ENCODE measurements around the gene RNASE13.
"Not testable (repeated sequence)": the region's sequence is repeated elsewhere in the genome, so short reads cannot be mapped to it uniquely, and the experiment has no call there.

RNASE13 gene

GRCh38 chr14:21040941-21041340, 6.3 kb upstream of the RNASE13 start:
- not testable (repeated sequence) for DNase-seq

- no peak for DNase-seq
Measured at GRCh38 chr14:21040370-21040925, 5.8 kb upstream of the RNASE13 start.

GRCh38 chr14:21039585-21040369, 5.2 kb upstream of the RNASE13 start:
- peak; percentile 66 for DNase-seq

DNA sequence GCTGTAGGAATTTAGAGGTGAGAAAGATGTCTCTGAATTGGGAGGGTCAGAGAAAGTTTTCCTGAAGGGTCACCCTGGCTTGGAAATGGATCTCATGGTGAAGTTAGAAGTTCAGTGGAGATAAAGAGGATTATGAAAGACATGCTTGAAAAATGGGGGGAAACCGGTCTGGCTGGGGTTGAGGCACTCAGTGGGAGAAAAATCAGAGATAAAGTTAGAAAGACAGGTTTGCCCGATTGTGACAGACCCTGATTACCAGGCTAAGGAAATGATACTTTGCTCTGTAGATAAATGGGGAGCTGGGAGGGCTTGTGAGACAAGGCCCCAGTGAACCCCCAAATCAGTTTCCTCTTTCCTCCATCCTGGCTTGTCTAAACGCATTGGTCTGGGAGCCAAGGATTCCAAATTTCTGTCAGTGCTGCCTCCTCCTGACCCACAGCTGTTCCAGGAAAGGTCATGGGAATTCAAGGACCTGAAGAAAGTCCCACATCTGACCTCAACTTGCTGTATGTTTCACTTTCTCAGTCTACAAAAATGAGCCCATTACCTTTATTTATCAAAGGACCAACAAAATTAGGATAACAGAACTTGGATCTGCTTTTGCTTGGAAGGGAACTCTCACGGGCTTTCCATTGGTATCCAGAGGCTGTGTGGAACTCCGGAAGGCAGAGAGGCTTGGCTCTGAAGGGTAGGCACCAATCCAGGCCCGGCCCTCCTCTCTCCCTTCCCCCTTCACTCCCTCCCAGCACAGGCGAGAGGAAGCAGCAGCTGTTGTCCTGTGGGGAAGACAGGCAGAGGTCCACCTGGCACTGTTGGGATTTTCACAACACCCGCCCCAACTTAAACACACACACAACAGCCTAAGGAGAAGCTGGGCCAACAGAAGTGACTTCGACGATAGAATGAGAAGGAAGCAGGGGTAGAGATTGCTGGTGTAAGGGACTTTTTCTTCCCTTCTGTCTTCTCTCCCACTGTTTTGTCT, 4.1 kb upstream of the RNASE13 start:
- DNase-seq = no peak

- DNase-seq = peak; percentile 46
Measured at GRCh38 chr14:21037156-21037555, 2.5 kb upstream of the RNASE13 start.

DNA sequence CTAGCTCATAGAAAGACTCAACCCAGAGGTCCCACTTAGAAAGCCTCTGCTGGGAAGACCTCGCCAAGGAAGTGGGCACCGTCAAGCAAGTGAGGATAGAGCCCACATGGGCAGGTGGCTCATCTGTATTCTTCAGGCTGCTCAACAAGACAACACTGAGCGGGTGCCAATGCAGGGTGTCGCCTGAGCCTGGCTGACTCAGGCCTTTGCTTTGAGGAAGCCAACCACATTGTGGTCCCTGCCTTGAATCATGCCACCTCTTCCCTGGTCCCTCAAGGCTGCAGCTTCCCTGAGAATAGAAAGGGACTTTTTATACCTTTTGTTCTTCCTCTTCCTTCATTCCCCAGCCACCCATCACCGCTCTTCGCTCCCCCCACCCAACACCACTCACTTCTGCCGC, 2.1 kb upstream of the RNASE13 start:
- DNase-seq = peak; percentile 55

GRCh38 chr14:21033133-21033698, 1.4 kb downstream of the RNASE13 start:
- no peak for DNase-seq

GRCh38 chr14:21032326-21033132, 2.1 kb downstream of the RNASE13 start:
- DNase-seq = no peak

- no peak for DNase-seq
Measured at GRCh38 chr14:21030531-21030930, 4.1 kb downstream of the RNASE13 start.

GRCh38 chr14:21029917-21030316, 4.7 kb downstream of the RNASE13 start, which contains the start of gene TPPP2:
TPPP2 (plus strand) TSS chr14:21030217; CDS start chr14:21030582, 365 bp downstream.
- DNase-seq = no peak

- no peak for DNase-seq
Measured at GRCh38 chr14:21026988-21027315, 7.7 kb downstream of the RNASE13 start.

DNA sequence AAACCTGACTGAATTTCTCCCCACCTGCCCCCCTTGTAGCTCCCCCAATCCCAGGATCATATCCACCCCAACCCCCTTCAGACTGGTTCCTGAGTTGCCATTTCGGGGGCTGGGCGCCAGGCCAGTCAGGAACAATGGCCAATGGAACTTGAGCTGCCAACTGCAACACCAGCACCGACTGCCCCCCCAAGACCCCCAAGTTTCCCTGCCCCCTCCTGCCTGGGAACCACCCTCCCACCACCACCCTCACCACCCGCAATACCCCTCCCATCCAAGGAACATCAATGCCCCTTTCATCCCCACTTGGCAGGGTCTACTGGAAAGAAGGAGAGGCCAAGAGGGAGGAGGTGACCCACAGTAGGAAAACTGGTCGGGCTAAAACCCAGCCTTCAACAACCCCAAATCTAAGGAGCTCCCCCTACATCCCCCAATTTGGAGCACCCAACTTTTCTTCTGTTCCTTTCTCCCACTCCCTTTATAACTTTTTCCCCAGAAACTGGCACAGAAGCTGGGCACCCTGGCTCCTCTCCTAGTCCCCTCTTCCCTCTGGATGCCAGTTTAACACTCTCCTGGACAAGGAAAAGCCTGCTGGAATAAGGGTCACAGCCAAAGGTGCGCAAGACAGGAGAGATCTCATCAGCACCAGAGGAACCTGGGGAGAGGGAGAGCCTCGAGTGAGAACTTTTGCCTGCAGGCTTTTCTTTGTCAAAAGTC, 8.2 kb downstream of the RNASE13 start:
- no peak for DNase-seq

GRCh38 chr14:21025371-21026273, 9.0 kb downstream of the RNASE13 start:
- DNase-seq = no peak

- DNase-seq = no peak
Measured at GRCh38 chr14:21024585-21025370, 9.8 kb downstream of the RNASE13 start, which contains the start of gene NDRG2. NDRG2 (minus strand) TSS chr14:21025061; CDS start chr14:21023315, 1,746 bp downstream.

DNA sequence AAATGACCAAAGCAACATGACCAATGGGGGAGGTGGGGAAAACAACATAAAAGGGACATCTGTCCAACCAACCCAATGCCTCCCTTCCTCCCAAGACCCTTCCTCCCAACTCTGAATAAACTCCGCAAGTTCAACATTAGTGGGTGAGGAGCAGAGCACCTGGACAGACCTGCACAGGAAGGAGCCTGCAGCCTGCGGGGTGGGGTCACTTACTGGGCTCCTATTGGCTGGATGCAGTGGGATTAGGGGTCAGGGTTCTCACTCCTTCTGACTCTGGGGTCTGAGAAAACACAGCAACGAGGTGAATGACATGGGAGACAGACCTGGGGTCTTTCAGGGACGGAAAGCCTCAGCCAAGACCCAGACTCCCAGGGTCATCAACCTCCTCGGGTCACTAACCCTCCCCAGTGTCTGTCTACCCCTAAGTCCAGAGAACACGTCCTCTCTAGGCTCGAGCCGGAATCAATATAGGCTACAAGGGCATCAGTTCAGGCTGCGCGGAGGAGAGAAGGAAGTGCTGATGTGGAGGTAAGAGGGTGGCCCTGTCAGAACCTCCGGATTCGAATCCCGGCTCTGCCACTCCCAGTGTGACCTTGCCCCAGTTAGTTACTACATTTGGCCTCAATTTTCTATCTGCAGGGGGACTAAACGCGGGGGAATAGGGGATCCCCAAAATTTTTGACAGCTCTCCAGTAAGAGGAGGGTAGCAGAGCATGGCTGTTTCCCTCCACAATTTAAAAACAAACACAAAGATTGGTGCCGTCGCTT, 10.6 kb downstream of the RNASE13 start:
- DNase-seq = no peak

DNA sequence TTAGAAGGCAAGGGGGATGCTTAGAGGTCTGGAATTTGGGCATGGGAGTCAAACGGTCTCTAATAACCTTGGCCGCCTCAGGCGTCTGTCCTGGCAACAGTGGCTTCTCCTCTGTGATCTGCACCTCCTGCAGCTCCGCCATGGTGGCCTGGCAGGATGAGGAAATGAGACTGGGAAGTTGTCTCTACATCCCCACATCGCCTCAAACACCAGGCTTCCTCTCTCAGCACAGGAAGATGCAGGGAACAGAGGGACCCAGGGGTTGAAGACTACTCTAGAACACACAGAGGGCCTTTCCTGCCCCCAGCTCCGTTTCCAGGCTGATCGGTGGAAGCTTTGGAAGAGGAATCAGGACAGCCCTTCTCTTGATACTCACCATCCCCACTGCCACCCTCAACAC, 11.4 kb downstream of the RNASE13 start:
- peak; percentile 42 for DNase-seq

- DNase-seq = no peak
Measured at GRCh38 chr14:21022686-21023085, 11.9 kb downstream of the RNASE13 start.

DNA sequence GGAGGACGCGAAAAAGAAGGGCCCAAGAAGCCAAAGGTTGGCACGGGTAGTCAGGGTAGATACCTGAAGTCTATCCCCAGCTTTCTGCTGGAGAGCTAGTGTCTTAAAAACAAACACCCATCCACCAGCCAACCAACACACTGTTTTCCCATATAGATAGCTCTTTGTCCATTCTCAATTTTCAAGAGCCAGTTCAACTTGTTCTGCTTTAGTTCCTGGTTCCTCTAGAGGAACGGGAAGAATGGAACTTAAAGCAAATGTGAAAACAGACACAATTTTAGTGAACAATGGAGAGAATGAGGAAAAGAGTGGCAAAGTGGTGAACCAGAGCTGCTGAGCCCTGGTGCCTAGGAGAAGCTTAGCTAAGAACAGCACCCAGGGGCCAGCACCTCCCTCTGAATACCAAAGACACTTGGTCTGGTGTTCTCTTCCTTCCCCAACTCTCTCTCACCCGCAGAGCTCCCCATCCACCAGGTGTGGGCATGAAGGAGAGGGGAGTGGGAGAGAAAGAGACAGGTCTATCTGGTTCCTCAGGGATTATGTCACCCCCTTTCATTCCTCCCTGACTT, 13.5 kb downstream of the RNASE13 start:
- no peak for DNase-seq

Measured in suppressor macrophage treated with lipopolysaccharide for 4 hours (primary cell).